ENCODE data around the gene ATG3. TPM values are rescaled to one million over a fixed set of nuclear protein-coding genes. Genes with fewer than 3 reads are reported as not detected.

The ATG3 gene
- total and polyA plus RNA-seq, 4 donors, result 28.6 to 51.1 (median 37.4) TPM

- TF ChIP-seq CTCF (IDR thresholded peaks at IDR 0.05; ENCODE audit: low read depth, low read length, missing input control), result no peak
- no peak for TF ChIP-seq GABPA (IDR thresholded peaks at IDR 0.05 in 1 of 2, conservative IDR thresholded peaks at IDR 0.05 in 1 of 2)
- no peak for TF ChIP-seq RXRA (IDR thresholded peaks at IDR 0.05)
These were observed 70.4 kb downstream of the ATG3 start (continued) for GRCh38 chr3:112491373-112491772.

- H3K9me3 ChIP-seq (ENCODE audit: control insufficient read depth in 4 of 4, low read length in 3 of 4), result no peaks in the 10 kb centered on the region
- TF ChIP-seq GABPA (IDR thresholded peaks at IDR 0.05 in 1 of 2, conservative IDR thresholded peaks at IDR 0.05 in 1 of 2) (no peak), ATF3 (IDR thresholded peaks at IDR 0.05) (no peak), ZBTB33 (IDR thresholded peaks at IDR 0.05) (no peak), HNF4A (conservative IDR thresholded peaks at IDR 0.05) (no peak), FOXA2 (IDR thresholded peaks at IDR 0.05) (no peak), RAD21 (IDR thresholded peaks at IDR 0.05) (no peak)
- no peak overlapping the region for H3K27ac ChIP-seq (ENCODE audit: low read depth in 1 of 2, low read length in 2 of 2)
- 86% methylated on average over 4 of the region's 4 CpGs for WGBS
- H3K36me3 ChIP-seq (ENCODE audit: control insufficient read depth in 4 of 4, insufficient read depth in 3 of 4, low read depth in 1 of 4, low read length in 3 of 4), result no peaks in the 10 kb centered on the region
- no peaks in the 10 kb centered on the region for H3K27me3 ChIP-seq (ENCODE audit: control insufficient read depth in 4 of 4, insufficient read depth in 4 of 4, low read length in 3 of 4)
- H3K4me1 ChIP-seq (ENCODE audit: control insufficient read depth in 4 of 4, insufficient read depth in 4 of 4, low read length in 3 of 4), result no peaks in the 10 kb centered on the region
- no peak overlapping the region for H3K9ac ChIP-seq (ENCODE audit: low read depth in 1 of 2, low read length in 2 of 2)
- no peak for DNase-seq (ENCODE audit: low spot score)
- H3K4me3 ChIP-seq (ENCODE audit: low read depth in 1 of 3, low read length in 3 of 3), result no peak overlapping the region
These were observed 71.9 kb downstream of the ATG3 start for GRCh38 chr3:112489674-112490479.

- Histone ChIP-seq H3K27me3 (ENCODE audit: control insufficient read depth in 4 of 4, insufficient read depth in 4 of 4, low read length in 3 of 4) (no peaks in the 10 kb centered on the region), H3K9me3 (ENCODE audit: control insufficient read depth in 4 of 4, low read length in 3 of 4) (no peaks in the 10 kb centered on the region), H3K27ac (ENCODE audit: low read depth in 1 of 2, low read length in 2 of 2) (no peak overlapping the region), H3K4me1 (ENCODE audit: control insufficient read depth in 4 of 4, insufficient read depth in 4 of 4, low read length in 3 of 4) (no peaks in the 10 kb centered on the region), H3K36me3 (ENCODE audit: control insufficient read depth in 4 of 4, insufficient read depth in 3 of 4, low read depth in 1 of 4, low read length in 3 of 4) (no peaks in the 10 kb centered on the region), H3K4me3 (ENCODE audit: low read depth in 1 of 3, low read length in 3 of 3) (no peak overlapping the region), H3K9ac (ENCODE audit: low read depth in 1 of 2, low read length in 2 of 2) (no peak overlapping the region)
- TF ChIP-seq MAX (IDR thresholded peaks at IDR 0.05), result no peak
- TF ChIP-seq ZBTB33 (IDR thresholded peaks at IDR 0.05), result no peak
- no peak for TF ChIP-seq EGR1 (IDR thresholded peaks at IDR 0.05; ENCODE audit: low read depth in 2 of 2)
- no peak for TF ChIP-seq JUND (IDR thresholded peaks at IDR 0.05)
- no peak for TF ChIP-seq YY1 (IDR thresholded peaks at IDR 0.05)
- TF ChIP-seq HNF4A (conservative IDR thresholded peaks at IDR 0.05), result no peak
- TF ChIP-seq CTCF (IDR thresholded peaks at IDR 0.05; ENCODE audit: low read depth, low read length, missing input control), result no peak
- no peak for TF ChIP-seq RAD21 (IDR thresholded peaks at IDR 0.05)
- TF ChIP-seq FOXA2 (IDR thresholded peaks at IDR 0.05), result no peak
- no peak for TF ChIP-seq ATF3 (IDR thresholded peaks at IDR 0.05)
- no peak for TF ChIP-seq SP1 (IDR thresholded peaks at IDR 0.05)
- TF ChIP-seq NR2F2 (IDR thresholded peaks at IDR 0.05), result no peak
- WGBS, result 92% methylated on average over 7 of the region's 7 CpGs
- no peak for DNase-seq (ENCODE audit: low spot score)
These were observed 74.8 kb downstream of the ATG3 start for GRCh38 chr3:112486811-112487505.

All from liver (tissue), 9 donors.